Measurements from ENCODE around the gene C1orf226.

C1orf226 gene

DNA sequence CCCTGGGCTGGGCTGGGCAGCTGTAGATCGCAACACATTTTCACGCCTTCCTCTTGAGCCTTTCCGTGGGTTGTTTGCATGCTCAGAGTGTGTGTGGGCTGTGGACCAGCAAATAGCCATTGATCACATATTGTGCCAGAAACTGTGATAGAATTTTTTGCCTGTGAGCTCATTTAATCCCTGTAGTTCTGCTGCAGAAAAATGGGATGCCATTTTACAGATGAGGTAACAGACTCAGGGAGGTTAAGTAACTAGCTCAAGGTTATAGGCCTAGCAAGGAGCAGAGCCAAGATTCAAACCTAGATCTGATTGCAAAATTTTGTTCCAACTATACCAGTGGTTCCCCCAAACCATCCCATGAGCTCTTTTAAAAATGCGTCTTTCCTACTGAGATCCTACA lies 15.4 kb upstream of the C1orf226 start:
- H3K27ac ChIP-seq = no peak overlapping the region
- no peak for TF ChIP-seq ZFX (IDR thresholded peaks at IDR 0.05; ENCODE audit: borderline replicate concordance)
- TF ChIP-seq, protein P1, sequence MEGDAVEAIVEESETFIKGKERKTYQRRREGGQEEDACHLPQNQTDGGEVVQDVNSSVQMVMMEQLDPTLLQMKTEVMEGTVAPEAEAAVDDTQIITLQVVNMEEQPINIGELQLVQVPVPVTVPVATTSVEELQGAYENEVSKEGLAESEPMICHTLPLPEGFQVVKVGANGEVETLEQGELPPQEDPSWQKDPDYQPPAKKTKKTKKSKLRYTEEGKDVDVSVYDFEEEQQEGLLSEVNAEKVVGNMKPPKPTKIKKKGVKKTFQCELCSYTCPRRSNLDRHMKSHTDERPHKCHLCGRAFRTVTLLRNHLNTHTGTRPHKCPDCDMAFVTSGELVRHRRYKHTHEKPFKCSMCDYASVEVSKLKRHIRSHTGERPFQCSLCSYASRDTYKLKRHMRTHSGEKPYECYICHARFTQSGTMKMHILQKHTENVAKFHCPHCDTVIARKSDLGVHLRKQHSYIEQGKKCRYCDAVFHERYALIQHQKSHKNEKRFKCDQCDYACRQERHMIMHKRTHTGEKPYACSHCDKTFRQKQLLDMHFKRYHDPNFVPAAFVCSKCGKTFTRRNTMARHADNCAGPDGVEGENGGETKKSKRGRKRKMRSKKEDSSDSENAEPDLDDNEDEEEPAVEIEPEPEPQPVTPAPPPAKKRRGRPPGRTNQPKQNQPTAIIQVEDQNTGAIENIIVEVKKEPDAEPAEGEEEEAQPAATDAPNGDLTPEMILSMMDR (IDR thresholded peaks at IDR 0.05) = no peak

DNA sequence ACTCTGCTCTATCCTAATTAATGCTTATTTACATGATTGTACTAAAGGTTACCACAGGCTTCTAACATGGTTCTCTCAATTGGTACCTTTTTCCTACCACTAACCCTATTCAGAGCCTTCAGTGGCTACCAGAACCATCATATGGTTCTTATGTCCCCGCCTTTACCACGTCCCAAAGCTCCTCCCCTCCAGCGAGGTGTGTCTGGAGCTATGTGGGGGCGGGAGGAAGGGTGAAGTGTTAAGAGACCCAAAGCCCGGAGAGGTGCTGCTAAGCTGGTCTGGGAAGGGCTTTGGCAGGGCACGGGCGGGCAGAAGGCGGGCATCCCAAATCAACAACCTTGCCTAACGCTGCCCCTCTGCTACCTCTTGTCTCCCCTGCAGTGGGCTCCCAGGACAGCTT lies 14.9 kb upstream of the C1orf226 start:
- TF ChIP-seq, protein P1 (IDR thresholded peaks at IDR 0.05) = no peak
- TF ChIP-seq ZFX (IDR thresholded peaks at IDR 0.05; ENCODE audit: borderline replicate concordance) = no peak
- H3K27ac ChIP-seq = no peak overlapping the region

GRCh38 chr1:162367073-162367472 lies 14.5 kb upstream of the C1orf226 start:
- H3K27ac ChIP-seq = no peak overlapping the region
- TF ChIP-seq, protein P1 (IDR thresholded peaks at IDR 0.05) = no peak
- no peak for TF ChIP-seq ZFX (IDR thresholded peaks at IDR 0.05; ENCODE audit: borderline replicate concordance)

- TF ChIP-seq, protein P1 (IDR thresholded peaks at IDR 0.05) = no peak
- no peak for TF ChIP-seq ZFX (IDR thresholded peaks at IDR 0.05; ENCODE audit: borderline replicate concordance)
- H3K27ac ChIP-seq = no peak overlapping the region
Measured at GRCh38 chr1:162367772-162368171, 13.8 kb upstream of the C1orf226 start.

DNA sequence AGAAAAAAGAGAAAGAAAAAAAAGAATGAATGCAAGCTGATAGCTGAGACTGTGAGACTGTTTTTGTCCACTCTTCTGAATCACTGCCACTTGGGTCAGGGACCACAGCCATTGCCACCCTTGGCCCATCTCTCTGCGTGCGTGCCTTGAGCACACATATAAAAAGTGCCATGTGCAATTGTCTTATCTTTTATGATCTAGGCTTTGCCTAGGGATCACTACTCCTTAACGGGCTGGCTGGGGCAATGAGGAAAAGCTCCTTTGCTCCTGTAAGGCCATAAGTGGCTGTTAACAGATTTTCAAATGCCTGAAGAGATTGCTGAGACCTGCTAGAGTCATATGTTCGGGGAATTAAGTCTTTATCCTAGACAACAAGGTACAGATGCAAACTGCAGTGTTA lies 13.1 kb upstream of the C1orf226 start:
- no peak overlapping the region for H3K27ac ChIP-seq
- TF ChIP-seq, protein P1 (IDR thresholded peaks at IDR 0.05) = no peak
- no peak for TF ChIP-seq ZFX (IDR thresholded peaks at IDR 0.05; ENCODE audit: borderline replicate concordance)

DNA sequence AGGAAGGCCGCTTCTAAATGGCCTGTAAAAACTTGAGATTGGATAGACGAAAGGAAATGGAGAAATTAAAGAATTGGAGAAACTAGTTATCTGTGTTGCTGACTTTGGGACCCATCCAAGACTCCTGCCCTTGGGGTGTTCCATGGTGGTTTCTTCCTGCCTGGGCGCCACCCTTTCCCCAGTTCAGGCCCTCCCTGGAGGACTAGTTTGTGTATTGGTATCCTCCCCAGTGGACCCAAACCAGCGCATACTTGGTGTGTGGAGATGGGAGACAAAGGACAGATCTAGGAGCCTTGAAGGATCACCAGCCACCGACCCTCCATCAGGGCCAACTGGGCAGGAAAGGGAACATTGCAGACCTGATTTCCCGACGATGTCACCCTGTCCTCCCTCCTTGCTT lies 12.0 kb upstream of the C1orf226 start:
- TF ChIP-seq ZFX (IDR thresholded peaks at IDR 0.05; ENCODE audit: borderline replicate concordance) = no peak
- TF ChIP-seq, protein P1 (IDR thresholded peaks at IDR 0.05) = no peak
- no peak overlapping the region for H3K27ac ChIP-seq

- H3K27ac ChIP-seq = no peak overlapping the region
- TF ChIP-seq, protein P1 (IDR thresholded peaks at IDR 0.05) = no peak
- TF ChIP-seq ZFX (IDR thresholded peaks at IDR 0.05; ENCODE audit: borderline replicate concordance) = no peak
Measured at GRCh38 chr1:162370161-162370560, 11.4 kb upstream of the C1orf226 start.

Data from 22Rv1 (cell line).